HL-60 (cell line): ENCODE measurements around the gene ZNF319.

Experiments
- DNase-seq, 2 experiments: peaks; one replicate each; pipeline ENCODE4 v3.0.0-alpha.2; 2010 to 2020; ENCODE audit warnings: low read depth in 1 of 2, low spot score in 1 of 2
- H3K27ac ChIP-seq: fragments of 250-450 bp; sonication (Bioruptor Pico); replicated peaks from 2 replicates; pipeline ENCODE4 v1.5.1; 2020; ENCODE audit warnings: mild to moderate bottlenecking, moderate library complexity
- H3K27me3 ChIP-seq: fragments of 250-450 bp; sonication (Bioruptor Pico); 2 replicates; pipeline ENCODE4 v1.5.1; 2021; ENCODE audit warnings: mild to moderate bottlenecking, moderate library complexity; ENCODE audit not compliant: insufficient read depth, poor library complexity, severe bottlenecking
- H3K4me3 ChIP-seq: replicated peaks from 2 replicates; pipeline ENCODE4 v1.5.1; 2011; ENCODE audit warnings: mild to moderate bottlenecking, control low read depth, low read length; ENCODE audit not compliant: insufficient read depth
- GABPA ChIP-seq: IDR thresholded peaks from 2 replicates; pipeline ENCODE4 v1.6.1; 2012; ENCODE audit warnings: low read depth
- POLR2AphosphoS5 ChIP-seq: IDR thresholded peaks from 2 replicates; pipeline ENCODE4 v1.6.1; 2012; ENCODE audit warnings: low read depth
- SPI1 ChIP-seq: IDR thresholded peaks from 2 replicates; pipeline ENCODE4 v1.6.1; 2012; ENCODE audit warnings: low read depth, mild to moderate bottlenecking, borderline replicate concordance
- TF ChIP-seq, protein P1 (sequence below): IDR thresholded peaks from one replicate; pipeline ENCODE4 v1.5.1; 2011; ENCODE audit warnings: low read length, control low read depth, inconsistent platforms; ENCODE audit not compliant: insufficient read depth
- TF ChIP-seq, protein P2 (sequence below): IDR thresholded peaks from 2 replicates; pipeline ENCODE4 v1.6.1; 2012; ENCODE audit warnings: low read depth; ENCODE audit not compliant: insufficient replicate concordance

Gene ZNF319

DNA sequence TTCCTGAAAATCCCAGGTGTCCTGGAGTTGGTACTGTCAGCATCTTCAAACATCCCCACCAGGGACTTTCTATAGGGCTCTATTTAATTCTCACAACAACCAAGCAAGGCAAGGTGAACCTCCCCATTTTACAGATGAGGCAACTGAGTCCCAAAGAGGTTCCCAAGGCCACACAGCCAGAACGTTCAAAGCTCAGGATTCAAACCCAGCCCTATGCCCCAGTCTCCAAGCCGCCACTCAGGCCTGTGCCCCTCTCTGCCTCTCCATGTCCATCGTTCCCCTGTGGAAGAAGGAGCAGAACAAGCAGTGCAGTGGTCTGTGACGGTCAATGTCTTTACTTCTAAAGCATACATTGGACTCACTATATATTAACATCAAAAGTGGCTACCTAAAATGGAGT is 6.1 kb downstream of the ZNF319 start:
- H3K27ac ChIP-seq, result no peak overlapping the region; the same call in 1 of the 2 replicates
- TF ChIP-seq POLR2AphosphoS5, result no peak
- TF ChIP-seq SPI1, result no peak
- TF ChIP-seq, protein P1, sequence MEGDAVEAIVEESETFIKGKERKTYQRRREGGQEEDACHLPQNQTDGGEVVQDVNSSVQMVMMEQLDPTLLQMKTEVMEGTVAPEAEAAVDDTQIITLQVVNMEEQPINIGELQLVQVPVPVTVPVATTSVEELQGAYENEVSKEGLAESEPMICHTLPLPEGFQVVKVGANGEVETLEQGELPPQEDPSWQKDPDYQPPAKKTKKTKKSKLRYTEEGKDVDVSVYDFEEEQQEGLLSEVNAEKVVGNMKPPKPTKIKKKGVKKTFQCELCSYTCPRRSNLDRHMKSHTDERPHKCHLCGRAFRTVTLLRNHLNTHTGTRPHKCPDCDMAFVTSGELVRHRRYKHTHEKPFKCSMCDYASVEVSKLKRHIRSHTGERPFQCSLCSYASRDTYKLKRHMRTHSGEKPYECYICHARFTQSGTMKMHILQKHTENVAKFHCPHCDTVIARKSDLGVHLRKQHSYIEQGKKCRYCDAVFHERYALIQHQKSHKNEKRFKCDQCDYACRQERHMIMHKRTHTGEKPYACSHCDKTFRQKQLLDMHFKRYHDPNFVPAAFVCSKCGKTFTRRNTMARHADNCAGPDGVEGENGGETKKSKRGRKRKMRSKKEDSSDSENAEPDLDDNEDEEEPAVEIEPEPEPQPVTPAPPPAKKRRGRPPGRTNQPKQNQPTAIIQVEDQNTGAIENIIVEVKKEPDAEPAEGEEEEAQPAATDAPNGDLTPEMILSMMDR, result no peak
- TF ChIP-seq, protein P2, sequence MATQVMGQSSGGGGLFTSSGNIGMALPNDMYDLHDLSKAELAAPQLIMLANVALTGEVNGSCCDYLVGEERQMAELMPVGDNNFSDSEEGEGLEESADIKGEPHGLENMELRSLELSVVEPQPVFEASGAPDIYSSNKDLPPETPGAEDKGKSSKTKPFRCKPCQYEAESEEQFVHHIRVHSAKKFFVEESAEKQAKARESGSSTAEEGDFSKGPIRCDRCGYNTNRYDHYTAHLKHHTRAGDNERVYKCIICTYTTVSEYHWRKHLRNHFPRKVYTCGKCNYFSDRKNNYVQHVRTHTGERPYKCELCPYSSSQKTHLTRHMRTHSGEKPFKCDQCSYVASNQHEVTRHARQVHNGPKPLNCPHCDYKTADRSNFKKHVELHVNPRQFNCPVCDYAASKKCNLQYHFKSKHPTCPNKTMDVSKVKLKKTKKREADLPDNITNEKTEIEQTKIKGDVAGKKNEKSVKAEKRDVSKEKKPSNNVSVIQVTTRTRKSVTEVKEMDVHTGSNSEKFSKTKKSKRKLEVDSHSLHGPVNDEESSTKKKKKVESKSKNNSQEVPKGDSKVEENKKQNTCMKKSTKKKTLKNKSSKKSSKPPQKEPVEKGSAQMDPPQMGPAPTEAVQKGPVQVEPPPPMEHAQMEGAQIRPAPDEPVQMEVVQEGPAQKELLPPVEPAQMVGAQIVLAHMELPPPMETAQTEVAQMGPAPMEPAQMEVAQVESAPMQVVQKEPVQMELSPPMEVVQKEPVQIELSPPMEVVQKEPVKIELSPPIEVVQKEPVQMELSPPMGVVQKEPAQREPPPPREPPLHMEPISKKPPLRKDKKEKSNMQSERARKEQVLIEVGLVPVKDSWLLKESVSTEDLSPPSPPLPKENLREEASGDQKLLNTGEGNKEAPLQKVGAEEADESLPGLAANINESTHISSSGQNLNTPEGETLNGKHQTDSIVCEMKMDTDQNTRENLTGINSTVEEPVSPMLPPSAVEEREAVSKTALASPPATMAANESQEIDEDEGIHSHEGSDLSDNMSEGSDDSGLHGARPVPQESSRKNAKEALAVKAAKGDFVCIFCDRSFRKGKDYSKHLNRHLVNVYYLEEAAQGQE, result no peak
- TF ChIP-seq GABPA, result no peak
- H3K27me3 ChIP-seq, result no peaks in the 10 kb centered on the region
- no peak overlapping the region for H3K4me3 ChIP-seq
- no peak for DNase-seq

DNA sequence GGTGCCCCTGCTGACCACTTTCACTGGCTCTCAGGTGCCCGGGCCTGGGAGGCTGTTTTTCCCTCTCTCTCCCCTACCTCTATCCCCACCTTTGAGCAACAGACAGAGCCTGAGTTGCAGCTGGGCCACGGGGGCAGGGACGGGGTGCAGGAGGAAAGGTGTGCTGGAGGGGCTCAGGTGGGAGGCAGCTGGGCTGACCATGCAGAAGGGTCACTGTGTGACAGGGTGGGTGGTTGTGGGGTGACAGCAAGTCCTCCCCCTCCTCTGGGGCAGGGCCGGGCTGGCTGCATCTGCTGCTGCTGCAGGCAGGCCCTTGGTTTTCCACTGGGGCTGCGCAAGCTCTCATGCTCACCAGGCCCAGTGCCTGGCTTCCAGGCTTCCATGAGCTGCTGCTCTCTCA is 6.6 kb downstream of the ZNF319 start:
- H3K27ac ChIP-seq, result no peak overlapping the region
- no peak overlapping the region for H3K4me3 ChIP-seq
- no peak for DNase-seq
- H3K27me3 ChIP-seq, result no peaks in the 10 kb centered on the region
- TF ChIP-seq, protein P2, result no peak
- TF ChIP-seq, protein P1, result no peak
- no peak for TF ChIP-seq POLR2AphosphoS5
- no peak for TF ChIP-seq SPI1
- TF ChIP-seq GABPA, result no peak

DNA sequence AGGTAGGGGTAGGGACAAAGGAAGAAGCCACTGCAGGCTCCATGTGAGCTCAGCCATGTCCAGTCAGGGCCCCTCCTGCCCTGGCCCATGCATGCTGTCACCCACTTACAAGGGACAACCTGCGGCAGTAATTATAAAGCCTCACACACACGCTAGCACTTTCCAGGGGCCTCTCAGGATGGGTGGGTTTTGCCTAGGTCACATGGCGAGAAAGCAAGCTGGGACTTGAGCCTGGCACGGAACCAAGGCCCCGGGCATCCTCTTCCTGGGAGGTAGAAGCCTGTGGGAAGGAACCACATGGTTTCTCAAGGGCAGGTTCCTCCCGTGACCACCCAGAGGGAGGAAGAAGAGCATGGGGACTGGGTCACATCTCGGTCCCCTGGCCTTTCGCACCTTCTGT is 7.0 kb downstream of the ZNF319 start:
- Histone ChIP-seq H3K27me3 (no peaks in the 10 kb centered on the region), H3K4me3 (no peak overlapping the region), H3K27ac (no peak overlapping the region)
- no peak for DNase-seq
- TF ChIP-seq, protein P2, result no peak
- TF ChIP-seq POLR2AphosphoS5 (no peak), SPI1 (no peak), GABPA (no peak)
- TF ChIP-seq, protein P1, result no peak
